Measurements from ENCODE around the gene CEP19.

Gene CEP19

DNA sequence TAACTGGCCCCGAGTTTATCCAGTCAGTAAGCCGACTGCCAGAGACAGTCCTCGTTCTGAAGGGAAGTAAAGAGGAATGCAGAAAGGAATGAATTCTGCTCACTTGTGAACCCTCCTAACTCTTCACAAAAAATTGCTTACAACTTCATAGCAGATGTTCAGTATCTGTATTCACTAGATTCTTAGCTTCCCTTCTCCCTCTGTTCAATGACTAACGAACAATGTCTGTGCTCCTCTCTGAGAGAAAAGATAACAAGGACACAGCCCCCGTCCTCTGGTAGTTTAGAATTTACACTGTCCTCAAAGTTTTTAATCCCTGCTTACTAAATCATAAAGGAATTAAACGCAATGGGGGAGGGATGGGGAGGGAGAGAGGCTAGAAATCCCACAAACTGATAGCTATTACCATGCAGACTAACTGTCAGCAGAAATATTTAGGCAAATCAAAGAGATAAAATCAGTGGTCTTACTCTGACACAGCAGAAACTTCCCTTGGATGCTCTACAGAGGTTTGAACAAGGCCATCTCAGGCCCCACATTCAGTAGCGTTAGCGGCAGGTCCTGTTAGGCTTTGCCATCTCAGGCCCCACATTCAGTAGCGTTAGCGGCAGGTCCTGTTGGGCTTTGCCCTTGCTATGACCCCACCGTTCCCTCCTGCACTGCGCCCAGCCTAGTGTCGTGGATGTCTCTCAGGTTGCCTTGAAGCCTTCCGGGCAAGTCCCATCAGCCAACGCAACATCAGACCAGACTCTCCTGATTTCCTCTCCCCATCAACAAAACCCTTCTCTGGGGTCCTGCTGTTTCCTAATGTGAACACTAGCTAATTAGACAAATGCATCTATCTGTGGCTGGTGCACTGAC, 49.1 kb downstream of the CEP19 start:
- no peak for DNase-seq

DNA sequence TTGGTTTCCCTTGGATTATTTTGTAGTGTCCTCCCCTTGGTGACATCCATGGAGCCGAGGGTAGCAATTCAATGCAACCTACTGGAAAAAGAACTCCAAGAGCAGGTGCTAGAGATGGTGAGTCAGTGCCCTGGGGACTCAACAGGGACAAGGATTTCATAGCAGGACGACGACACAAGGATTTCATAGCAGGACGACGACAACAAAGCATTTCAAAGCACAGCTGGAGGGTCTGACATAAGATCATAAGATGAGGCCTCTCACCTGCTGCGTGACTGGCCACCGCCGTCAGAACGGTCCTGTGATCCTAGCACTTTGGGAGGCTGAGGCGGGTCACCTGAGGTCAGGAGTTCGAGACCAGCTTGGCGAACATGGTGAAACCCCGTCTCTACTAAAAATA, 50.0 kb downstream of the CEP19 start:
- no peak for DNase-seq

GRCh38 chr3:196661400-196661799, 50.6 kb downstream of the CEP19 start:
- no peak for DNase-seq

DNA sequence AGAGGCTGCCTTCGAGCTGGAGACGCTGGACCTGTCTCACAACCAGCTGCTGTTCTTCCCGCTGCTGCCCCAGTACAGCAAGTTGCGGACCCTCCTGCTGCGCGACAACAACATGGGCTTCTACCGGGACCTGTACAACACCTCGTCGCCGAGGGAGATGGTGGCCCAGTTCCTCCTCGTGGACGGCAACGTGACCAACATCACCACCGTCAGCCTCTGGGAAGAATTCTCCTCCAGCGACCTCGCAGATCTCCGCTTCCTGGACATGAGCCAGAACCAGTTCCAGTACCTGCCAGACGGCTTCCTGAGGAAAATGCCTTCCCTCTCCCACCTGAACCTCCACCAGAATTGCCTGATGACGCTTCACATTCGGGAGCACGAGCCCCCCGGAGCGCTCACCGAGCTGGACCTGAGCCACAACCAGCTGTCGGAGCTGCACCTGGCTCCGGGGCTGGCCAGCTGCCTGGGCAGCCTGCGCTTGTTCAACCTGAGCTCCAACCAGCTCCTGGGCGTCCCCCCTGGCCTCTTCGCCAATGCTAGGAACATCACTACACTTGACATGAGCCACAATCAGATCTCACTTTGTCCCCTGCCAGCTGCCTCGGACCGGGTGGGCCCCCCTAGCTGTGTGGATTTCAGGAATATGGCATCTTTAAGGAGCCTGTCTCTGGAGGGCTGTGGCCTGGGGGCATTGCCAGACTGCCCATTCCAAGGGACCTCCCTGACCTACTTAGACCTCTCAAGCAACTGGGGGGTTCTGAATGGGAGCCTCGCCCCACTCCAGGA, 51.5 kb downstream of the CEP19 start:
- DNase-seq: no peak

- no peak for DNase-seq
These were observed 52.1 kb downstream of the CEP19 start for GRCh38 chr3:196659901-196660351.
